Left forelimb (tissue), 1 donor: ENCODE data around the gene PRDM5.

Experiments
- DNase-seq: peaks from one replicate; pipeline ENCODE4 v3.0.0-alpha.2; 2018; ENCODE audit warnings: low spot score

Gene PRDM5

DNA sequence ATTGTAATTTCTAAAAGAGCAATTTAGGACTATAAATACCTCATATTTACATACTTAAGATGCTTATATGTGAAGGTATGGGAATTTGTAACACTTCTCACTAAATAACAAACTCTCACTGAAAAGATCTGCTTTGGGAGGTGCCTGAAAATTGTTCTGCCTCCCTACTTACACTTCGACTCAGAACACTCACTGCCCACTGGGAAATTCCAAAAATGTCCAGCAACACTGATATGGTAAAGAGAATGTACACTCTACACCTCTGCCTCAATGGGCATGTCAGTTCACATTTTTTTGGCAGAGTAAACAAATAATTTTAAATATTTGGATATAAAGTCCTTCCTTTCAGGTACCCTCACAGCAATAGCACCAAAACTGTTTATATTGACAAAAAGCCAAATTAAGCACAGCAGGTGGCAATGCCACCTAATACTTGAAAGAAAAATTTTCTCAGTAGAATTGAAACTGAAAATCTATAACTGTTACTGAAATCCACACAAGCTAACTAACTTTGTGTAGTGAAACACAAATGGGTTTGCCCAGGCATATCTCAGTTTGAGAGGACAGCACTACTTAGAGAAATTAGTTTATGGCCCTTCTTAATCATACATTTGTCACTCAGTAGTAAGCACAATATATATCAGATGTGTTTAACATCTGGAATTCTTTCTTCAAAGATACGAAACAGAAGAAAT lies 67.1 kb downstream of the PRDM5 start:
- DNase-seq: no peak

DNA sequence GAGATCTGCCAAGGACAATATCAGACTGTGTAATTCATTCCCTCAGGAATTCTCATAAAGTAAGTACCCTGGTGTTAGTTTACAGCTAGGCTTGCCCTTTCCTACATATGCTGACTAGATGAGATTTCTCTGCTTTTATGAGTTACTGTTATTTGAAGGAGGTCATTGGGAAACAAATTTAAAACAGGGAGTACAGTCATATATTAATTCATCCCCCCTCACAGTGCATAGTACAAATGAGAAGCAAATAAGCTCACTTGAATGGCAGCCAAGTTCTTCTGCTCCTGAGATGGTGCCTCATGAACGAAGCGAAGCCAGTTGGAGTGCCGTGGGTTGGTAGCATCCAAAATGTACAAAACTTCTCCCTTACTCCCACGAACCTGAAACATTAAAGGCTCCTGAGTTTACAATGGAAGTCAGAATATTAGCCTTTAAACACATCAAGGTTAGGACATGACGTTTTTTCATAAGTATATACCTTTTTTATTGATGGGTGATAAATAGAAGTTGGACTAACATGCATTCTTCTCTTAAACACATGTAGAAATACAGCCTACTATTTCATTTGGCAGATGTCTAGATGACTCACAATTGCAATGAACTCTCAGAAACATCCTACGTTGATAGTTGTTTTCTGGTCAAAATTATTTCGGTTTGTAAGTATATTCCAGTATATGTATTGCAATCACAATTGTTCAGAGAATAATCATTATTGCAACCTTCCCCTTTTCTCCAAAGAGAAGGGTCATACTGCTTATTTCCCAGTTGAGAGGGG lies 69.2 kb downstream of the PRDM5 start:
- DNase-seq: no peak

DNA sequence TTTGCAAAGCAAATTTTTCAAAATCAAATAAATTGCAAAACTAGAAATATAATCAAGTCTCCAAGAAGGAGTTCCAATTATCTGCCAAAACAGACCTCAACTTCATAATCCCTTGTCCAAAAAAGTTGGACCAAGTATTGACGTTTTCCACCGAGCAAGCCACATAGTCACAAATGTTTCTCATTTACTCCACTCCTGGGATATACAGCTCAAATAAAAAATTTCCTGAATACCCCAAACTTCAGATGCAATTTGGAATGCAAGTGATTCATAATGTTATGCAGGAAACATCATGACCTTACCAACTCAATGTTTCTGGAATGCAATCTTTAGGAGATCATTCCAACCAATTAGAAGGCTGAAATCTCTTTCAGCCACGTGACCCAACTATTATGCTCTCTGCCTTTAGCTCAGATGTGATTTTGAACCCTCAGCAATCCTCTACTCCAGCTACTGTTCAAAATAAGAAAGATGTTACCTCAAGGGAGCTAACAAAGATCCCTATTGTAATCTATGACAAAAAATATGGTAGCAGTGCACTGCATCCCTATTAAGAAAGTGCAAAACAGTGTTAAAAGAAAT lies 72.4 kb downstream of the PRDM5 start:
- no peak for DNase-seq

DNA sequence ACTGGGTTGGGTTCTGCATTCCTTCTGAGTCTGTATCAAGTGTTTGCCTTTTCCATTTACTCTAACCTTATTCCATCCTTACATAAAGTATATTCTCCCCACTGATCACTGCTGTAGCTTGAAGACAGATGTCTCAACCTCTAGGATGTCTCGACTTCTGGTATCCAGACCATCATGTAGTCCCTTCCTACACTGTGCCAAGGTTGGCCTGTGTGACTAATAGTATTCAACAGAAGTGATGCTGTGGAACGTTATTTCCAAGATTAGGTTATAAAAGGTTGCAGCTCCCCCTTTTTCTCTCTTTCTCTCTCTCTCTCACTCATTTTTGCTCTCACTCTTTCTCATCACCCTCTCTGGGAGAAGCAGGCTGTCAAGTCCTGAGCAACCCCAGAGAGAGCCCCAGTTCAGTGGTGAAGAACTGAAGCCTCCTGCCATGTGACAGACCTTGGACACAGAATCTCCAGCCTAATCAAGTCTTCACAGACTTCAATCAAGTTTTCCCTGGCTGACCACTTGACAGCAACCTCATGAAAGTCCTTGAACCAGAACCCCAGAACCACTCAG lies 75.4 kb downstream of the PRDM5 start:
- DNase-seq: no peak

GRCh38 chr4:120844528-120844921 lies 78.0 kb downstream of the PRDM5 start:
- no peak for DNase-seq

DNA sequence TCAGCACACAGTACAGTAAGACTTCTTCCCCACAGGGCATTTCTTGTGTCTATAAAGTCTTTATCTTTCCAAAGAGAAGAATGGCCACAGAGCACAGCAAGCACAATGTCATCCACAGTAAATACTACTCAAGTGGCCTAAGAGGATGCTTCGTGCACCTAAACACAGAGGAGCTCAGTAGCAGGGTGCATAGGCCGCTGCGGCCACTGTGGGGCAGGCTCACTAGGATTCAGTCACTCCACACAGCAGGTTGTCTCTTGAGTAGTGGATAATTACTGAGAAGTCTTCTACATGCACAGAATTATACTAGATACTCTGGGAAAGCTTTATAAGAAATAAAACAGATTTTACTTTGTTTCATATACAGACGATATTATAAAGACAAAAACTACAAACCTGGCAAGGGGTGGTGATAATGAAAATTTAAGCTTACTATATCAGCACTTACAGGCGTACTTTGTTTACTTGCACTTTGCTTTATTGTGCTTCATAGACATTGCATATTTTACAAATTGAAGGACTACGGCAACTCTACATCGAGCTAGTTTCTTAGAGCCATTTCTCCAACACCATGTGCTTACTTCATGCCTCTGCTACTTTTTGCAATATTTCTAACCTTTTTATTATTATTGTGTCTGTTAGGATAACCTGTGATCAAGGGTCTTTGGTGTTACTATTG lies 78.5 kb downstream of the PRDM5 start:
- DNase-seq: no peak

DNA sequence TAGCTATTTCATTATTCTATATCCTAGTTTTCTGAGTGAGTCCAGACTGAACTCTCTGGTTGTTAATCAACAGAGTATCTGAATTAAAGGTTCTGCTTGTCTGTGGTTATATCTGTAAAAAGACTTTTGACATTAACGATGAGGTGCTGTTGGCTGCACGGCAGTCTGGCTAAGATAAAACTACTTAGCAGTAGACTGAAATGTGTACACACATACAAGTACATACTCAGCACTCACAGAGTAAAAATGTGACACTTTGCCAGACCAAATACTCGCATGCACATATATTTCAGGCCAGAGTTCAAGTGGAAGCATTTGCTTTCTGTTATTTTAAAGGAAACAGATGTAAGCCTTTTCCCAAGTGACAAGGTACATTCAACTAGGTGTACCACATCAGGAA lies 80.5 kb downstream of the PRDM5 start:
- no peak for DNase-seq

DNA sequence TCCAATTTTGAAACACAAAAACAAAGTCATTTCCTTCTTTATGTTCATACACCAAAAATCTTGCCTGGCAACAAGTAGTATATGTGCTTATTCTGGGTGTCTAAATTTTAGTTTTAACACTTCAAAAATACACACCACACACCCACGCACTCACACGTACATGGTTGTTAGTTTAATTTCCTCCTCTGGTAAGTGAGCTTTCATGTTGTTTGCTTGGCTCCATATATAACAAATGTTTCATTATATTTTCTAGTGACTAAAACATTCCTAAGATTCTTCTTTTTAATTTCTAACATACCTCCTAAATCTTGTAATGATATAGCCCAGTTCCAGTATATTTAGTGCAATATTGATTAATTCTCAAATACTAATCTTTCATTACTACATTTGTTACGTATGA lies 80.9 kb downstream of the PRDM5 start:
- no peak for DNase-seq

DNA sequence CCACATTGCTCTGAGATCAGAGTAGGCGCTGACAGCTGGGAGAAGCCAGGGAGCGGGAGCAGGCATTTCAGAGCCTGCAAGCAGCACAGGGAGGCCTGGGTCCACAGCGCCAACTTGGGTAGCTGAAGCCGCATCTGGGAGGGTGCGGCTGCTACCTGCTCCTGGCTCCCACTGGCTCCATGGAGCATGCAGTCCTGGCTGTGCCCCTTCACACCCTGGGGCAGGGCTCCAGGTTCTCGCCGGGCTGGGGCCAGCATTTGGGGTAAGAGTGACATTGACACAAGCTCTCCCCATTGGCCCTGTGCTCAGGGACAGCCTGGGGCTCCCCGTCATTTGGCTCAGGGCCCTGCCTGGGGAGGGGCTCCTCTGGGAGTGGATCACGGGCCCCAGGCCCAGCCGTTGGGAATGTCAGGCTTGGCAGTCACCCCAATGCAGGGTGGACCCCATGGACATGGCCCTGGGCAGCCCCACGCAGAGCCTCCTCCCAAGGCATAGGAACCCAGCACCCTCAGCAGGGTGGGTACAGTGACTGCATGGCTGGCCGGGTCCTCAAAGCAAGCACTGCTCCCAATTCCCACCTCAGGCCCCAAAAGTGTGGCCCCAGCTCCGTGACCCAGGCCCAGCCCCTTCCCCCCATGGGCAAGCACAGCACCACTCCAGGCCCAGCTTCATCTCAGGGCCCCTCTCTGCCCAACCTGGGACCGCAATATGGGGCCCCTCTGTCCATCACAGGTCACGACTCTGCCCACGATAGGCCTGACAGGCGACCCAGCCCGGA lies 82.4 kb downstream of the PRDM5 start:
- DNase-seq: no peak

GRCh38 chr4:120839334-120839973 lies 83.1 kb downstream of the PRDM5 start:
- no peak for DNase-seq

- no peak for DNase-seq
Observed at GRCh38 chr4:120838784-120839183, 83.7 kb downstream of the PRDM5 start.

GRCh38 chr4:120837656-120838055 lies 84.9 kb downstream of the PRDM5 start:
- no peak for DNase-seq

DNA sequence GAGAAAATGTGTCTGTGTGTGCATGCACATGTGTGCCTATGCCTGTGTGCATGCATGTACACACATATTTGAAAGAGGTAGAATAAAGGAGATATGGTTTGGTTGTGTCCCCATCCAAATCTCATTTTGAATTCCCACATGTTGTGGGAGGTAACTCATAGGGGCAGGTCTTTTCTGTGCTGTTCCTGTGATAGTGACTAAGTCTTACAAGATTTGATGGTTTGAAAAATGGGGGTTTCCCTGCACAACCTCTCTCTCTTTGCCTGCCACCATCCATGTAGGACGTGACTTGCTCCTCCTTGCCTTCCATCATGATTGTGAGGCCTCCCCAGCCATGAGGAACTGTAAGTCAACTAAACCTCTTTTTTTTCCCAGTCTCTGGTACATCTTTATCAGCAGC lies 87.2 kb downstream of the PRDM5 start:
- no peak for DNase-seq

GRCh38 chr4:120830204-120830603 lies 92.3 kb downstream of the PRDM5 start:
- no peak for DNase-seq

DNA sequence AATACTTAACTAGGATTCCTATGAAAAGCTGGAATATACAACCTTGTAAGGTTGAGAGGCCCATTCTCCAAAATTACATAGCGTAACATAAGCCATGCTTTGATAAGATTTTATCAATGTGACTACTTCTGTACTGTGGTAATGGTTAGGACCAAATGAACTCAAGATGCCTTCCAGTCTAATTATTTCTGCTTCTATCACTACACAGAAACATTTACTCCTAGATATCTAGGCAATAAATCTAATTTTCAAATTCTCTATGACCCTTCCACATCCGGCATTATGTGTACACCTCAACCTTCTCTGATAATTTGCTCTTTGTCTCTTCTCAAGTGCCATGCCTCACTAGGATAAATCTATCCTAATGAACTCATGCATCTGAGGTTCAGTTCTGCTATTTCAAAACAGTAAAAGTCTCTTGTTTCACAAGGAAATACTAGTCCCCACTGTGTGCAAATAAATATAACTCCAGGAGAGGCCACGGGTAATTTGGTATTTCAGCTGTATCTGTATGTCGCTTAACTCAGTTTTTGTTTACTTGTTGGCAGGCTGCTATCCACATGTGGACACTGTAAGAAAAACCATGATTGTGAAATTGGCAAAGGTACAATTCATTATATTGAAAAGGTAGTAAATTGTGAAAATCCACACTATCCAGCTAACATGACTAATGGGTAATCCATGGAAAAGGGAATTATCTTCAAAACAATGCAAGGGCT lies 93.3 kb downstream of the PRDM5 start:
- DNase-seq: no peak

DNA sequence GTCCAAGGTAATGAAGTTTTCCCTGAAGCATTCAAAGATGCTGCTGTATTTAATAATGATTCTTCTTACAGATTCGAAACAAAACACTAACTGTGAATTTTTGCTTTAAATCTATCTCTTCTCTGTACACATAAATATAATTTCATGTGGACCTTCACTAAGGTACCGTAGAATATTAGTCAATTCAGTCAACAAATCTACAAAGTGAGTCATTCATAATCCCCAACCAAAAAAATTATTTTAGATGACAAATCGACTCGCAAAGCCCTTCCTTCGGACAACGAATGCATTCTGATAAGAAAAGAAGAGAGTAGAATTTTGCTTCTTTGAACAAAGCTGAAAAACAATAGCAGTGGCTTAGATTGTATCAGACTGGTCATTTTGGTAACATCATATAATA lies 95.7 kb downstream of the PRDM5 start:
- no peak for DNase-seq

DNA sequence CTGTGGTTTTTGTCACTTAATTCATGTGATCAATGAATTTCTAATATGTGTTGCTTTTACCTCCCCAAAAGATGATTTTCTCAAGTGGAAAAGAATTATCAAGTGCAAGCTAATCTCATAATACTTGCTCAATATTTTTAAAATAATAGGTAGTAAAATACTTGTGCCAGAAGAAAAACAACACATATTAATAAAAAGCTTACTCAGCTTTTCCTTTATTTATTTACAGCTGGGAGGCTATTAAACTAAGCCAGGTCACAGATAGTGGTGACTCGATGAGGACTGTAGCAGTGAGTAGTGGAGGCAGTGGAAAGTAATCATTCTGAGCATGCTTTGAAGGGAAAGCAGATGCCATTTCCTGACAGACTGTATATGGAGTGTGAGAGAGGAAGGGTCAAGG lies 96.1 kb downstream of the PRDM5 start:
- no peak for DNase-seq

DNA sequence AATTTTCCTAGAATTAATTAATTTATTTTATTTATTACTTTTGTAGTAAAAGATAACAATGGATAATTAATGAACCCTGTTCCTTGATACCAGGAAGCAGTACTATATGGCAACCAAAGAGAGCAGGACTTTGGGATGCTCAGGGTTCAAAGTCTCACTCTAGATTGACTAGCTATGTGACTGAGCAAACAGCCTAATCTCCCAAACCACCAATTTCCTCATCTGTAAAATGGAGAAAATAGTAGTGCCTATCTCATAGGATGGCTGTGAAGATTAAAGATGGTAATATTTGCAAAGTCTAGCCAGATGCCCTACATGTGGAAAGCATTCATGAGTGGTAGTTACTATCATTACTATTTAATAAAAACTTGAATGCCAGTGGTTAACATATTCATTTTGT lies 97.6 kb downstream of the PRDM5 start:
- DNase-seq: no peak

- no peak for DNase-seq
Observed at GRCh38 chr4:120821977-120822376, 100.5 kb downstream of the PRDM5 start.

DNA sequence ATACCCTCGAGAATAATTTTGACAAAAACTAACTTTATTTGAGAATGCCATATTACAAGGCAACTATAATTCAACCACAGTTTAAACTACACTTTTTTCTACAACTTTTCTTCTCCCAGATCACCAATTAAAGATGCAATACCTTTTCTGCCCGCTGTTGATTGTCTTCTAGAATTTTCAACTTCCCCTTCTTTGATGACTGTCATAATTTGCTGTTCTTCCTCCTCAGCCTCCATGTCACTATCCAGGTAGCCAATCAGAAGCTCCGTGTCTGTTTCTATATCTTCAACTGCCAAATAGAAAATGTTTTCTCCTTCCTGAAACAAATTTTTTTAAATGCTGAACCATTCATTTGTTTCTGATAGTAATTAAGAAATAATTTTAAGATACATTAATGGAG lies 101.5 kb downstream of the PRDM5 start:
- DNase-seq: no peak
